IPS DF 6.9 (cell line): Measurements from ENCODE around the gene CROT.

Source experiments
- DNase-seq: peaks from one replicate; pipeline ENCODE4 v3.0.0-alpha.2; 2013; ENCODE audit warnings: low read depth, low spot score
- H3K27ac ChIP-seq: one replicate; pipeline ENCODE4 v1.5.1; 2013; ENCODE audit warnings: low read length, control low read depth
- H3K27me3 ChIP-seq: 2 replicates; pipeline ENCODE4 v1.6.1; 2013; ENCODE audit warnings: mild to moderate bottlenecking, low read length; ENCODE audit not compliant: control insufficient read depth, insufficient read depth
- H3K36me3 ChIP-seq: 2 replicates; pipeline ENCODE4 v1.6.1; 2013; ENCODE audit warnings: low read length; ENCODE audit not compliant: control insufficient read depth, insufficient read depth
- H3K4me1 ChIP-seq: 2 replicates; pipeline ENCODE4 v1.6.1; 2013; ENCODE audit warnings: low read length; ENCODE audit not compliant: control insufficient read depth, insufficient read depth
- H3K4me3 ChIP-seq: 2 replicates; pipeline ENCODE4 v1.5.1; 2013; ENCODE audit warnings: mild to moderate bottlenecking, low read length
- H3K9me3 ChIP-seq: 2 replicates; pipeline ENCODE4 v1.6.1; 2013; ENCODE audit warnings: low read length, inconsistent platforms; ENCODE audit not compliant: control insufficient read depth, insufficient read depth
- WGBS: extraction: QIAGEN DNeasy Blood & Tissue Kit; methylation state at CpG from one replicate; pipeline ENCODE4 v1.1.7; 2013; ENCODE audit warnings: mixed read lengths, missing lambda C conversion rate; ENCODE audit not compliant: insufficient read length, insufficient coverage; 5-methylcytosine and 5-hydroxymethylcytosine counted together

The CROT gene

GRCh38 chr7:87445897-87446296 lies 100.4 kb downstream of the CROT start:
- H3K36me3 ChIP-seq = no peaks in the 10 kb centered on the region
- WGBS = no CpG with 5 or more reads among the region's 4 CpGs
- no peak overlapping the region for H3K27ac ChIP-seq
- DNase-seq = no peak
- no peak overlapping the region for H3K4me3 ChIP-seq
- no peaks in the 10 kb centered on the region for H3K9me3 ChIP-seq
- H3K27me3 ChIP-seq = no peaks in the 10 kb centered on the region
- H3K4me1 ChIP-seq = no peaks in the 10 kb centered on the region

GRCh38 chr7:87447116-87447635 lies 101.7 kb downstream of the CROT start:
- no peak overlapping the region for H3K4me3 ChIP-seq
- no peaks in the 10 kb centered on the region for H3K9me3 ChIP-seq
- H3K36me3 ChIP-seq = no peaks in the 10 kb centered on the region
- H3K27ac ChIP-seq = no peak overlapping the region
- no peak for DNase-seq
- no peaks in the 10 kb centered on the region for H3K27me3 ChIP-seq
- H3K4me1 ChIP-seq = no peaks in the 10 kb centered on the region
- WGBS = no CpG with 5 or more reads among the region's 4 CpGs

- H3K27ac ChIP-seq = no peak overlapping the region
- H3K36me3 ChIP-seq = no peaks in the 10 kb centered on the region
- WGBS = no CpG with 5 or more reads among the region's 7 CpGs
- H3K4me1 ChIP-seq = no peaks in the 10 kb centered on the region
- no peaks in the 10 kb centered on the region for H3K27me3 ChIP-seq
- H3K4me3 ChIP-seq = no peak overlapping the region
- DNase-seq = no peak
- H3K9me3 ChIP-seq = no peaks in the 10 kb centered on the region
These were observed 102.9 kb downstream of the CROT start for GRCh38 chr7:87448388-87448787.
